Ascending aorta (tissue), 2 donors: ENCODE data around the gene ZDHHC18. TPM values are rescaled to one million over a fixed set of nuclear protein-coding genes. Genes with fewer than 3 reads are reported as not detected.
A peak's percentile ranks its signal among the peaks of the same experiment; 100 is the strongest.

Source experiments
- DNase-seq, 2 donors: peaks; one replicate each; pipeline ENCODE4 v3.0.0-alpha.2; 2019; ENCODE audit warnings: low spot score in 2 of 2
- H3K27ac ChIP-seq, 2 donors: fragments of 200-600 bp; sonication (generic); one replicate each; pipeline ENCODE4 v1.5.1; 2016 to 2017; ENCODE audit warnings: mild to moderate bottlenecking in 1 of 2
- H3K27me3 ChIP-seq: fragments of 200-600 bp; sonication (generic); one replicate; pipeline ENCODE4 v1.5.1; 2017
- H3K36me3 ChIP-seq, 2 donors: fragments of 200-600 bp; sonication (generic); one replicate each; pipeline ENCODE4 v1.5.1; 2016
- H3K4me1 ChIP-seq, 2 donors: fragments of 200-600 bp; sonication (generic); one replicate each; pipeline ENCODE4 v1.5.1; 2016 to 2017; ENCODE audit warnings: mild to moderate bottlenecking in 1 of 2
- H3K4me3 ChIP-seq, 2 donors: fragments of 200-600 bp; sonication (generic); one replicate each; pipeline ENCODE4 v1.5.1; 2016 to 2017; ENCODE audit warnings: mild to moderate bottlenecking in 1 of 2
- H3K9me3 ChIP-seq, 2 donors: fragments of 200-600 bp; sonication (generic); one replicate each; pipeline ENCODE4 v1.5.1; 2016
- intact Hi-C: fragments of 100-400 bp; cut with DNase I; formaldehyde crosslinking; loops from one replicate; pipeline ENCODE4 v1.15.1; 2023
- total RNA-seq: library from RNA; depleted of rRNA; stranded (reverse); fragments of >200 nt; gene quantifications from one replicate; pipeline ENCODE4 v1.1.0, GENCODE V29; 2016
- TF ChIP-seq, protein P1 (sequence below), 3 experiments: fragments of 200-600 bp in 2 of 3; fragments of 450-650 bp in 1 of 3; sonication (generic) in 2 of 3; IDR thresholded peaks; one replicate each; pipeline ENCODE4 v1.5.1; 2016 to 2019; ENCODE audit warnings: antibody characterized with exemption in 3 of 3, mild to moderate bottlenecking in 1 of 3, moderate library complexity in 1 of 3

The ZDHHC18 gene
- total RNA-seq, 1 donor from 2014 or later = 36.0 TPM

GRCh38 chr1:26858160-26858559, 31.7 kb downstream of the ZDHHC18 start:
- Histone ChIP-seq H3K9me3 (no peaks in the 10 kb centered on the region), H3K4me3 (no peak overlapping the region), H3K27ac (no peak overlapping the region), H3K27me3 (no peaks in the 10 kb centered on the region), H3K36me3 (peaks cover 16 to 46% of the 10 kb centered on the region in 2 donors), H3K4me1 (peaks cover 0 to 3% of the 10 kb centered on the region in 2 donors)
- intact Hi-C loops = no loop called here
- TF ChIP-seq, protein P1, sequence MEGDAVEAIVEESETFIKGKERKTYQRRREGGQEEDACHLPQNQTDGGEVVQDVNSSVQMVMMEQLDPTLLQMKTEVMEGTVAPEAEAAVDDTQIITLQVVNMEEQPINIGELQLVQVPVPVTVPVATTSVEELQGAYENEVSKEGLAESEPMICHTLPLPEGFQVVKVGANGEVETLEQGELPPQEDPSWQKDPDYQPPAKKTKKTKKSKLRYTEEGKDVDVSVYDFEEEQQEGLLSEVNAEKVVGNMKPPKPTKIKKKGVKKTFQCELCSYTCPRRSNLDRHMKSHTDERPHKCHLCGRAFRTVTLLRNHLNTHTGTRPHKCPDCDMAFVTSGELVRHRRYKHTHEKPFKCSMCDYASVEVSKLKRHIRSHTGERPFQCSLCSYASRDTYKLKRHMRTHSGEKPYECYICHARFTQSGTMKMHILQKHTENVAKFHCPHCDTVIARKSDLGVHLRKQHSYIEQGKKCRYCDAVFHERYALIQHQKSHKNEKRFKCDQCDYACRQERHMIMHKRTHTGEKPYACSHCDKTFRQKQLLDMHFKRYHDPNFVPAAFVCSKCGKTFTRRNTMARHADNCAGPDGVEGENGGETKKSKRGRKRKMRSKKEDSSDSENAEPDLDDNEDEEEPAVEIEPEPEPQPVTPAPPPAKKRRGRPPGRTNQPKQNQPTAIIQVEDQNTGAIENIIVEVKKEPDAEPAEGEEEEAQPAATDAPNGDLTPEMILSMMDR (IDR thresholded peaks at IDR 0.05) = no peak
- no peak for DNase-seq

DNA sequence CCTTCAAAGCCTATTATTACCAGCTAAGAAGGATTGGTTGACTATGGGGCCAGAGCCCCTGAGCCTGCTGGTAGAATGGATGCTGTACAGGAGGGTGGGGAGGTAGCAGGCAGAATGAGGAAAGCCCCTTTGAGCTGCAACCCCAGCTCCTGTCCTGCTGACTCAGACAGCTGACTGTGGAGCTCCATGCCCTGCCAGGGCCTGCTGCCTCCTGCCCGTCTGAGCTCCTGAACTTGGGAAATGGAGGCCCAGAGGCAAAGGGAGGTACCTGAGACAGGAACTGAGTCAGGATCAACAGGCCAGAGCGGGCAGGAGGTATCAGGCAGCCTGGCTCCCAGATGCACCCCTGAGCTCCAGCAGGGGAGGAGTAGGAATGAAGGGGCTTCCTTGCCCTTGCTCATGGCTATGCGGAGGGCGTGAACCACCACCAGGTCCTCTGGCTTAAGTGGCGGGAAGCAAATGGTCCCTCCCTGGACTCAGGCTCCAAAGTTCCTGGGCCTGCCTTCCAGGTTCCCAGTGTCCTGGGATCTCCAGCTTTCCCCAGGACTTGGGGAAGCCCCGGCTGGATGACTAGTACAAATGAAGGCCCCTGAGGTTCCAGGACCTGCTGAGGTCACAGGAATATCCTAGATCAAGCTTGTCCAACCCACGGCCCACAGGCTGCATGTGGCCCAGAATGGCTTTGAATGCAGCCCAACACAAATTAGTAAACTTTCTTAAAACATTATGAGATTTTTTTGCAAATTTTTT, 32.6 kb downstream of the ZDHHC18 start:
- no peak for DNase-seq
- H3K36me3 ChIP-seq = peaks cover 7 to 39% of the 10 kb centered on the region in 2 donors
- no peak overlapping the region for H3K27ac ChIP-seq
- peaks cover 0 to 4% of the 10 kb centered on the region in 2 donors for H3K4me1 ChIP-seq
- H3K9me3 ChIP-seq = no peaks in the 10 kb centered on the region
- no peak overlapping the region for H3K4me3 ChIP-seq
- intact Hi-C loops = no loop called here
- no peaks in the 10 kb centered on the region for H3K27me3 ChIP-seq
- TF ChIP-seq, protein P1 (IDR thresholded peaks at IDR 0.05) = no peak

- H3K9me3 ChIP-seq = no peaks in the 10 kb centered on the region
- H3K27ac ChIP-seq = no peak overlapping the region
- intact Hi-C loops = no loop called here
- peaks cover under 1 to 18% of the 10 kb centered on the region in 2 donors for H3K36me3 ChIP-seq
- H3K4me3 ChIP-seq = no peak overlapping the region
- no peak for DNase-seq
- H3K27me3 ChIP-seq = no peaks in the 10 kb centered on the region
- H3K4me1 ChIP-seq = peaks cover 0 to 13% of the 10 kb centered on the region in 2 donors
- TF ChIP-seq, protein P1 (IDR thresholded peaks at IDR 0.05) = no peak
Observed at GRCh38 chr1:26861286-26861701, 34.8 kb downstream of the ZDHHC18 start.

- Histone ChIP-seq H3K36me3 (peaks cover 0 to 13% of the 10 kb centered on the region in 2 donors), H3K4me1 (peaks cover 0 to 13% of the 10 kb centered on the region in 2 donors), H3K9me3 (no peaks in the 10 kb centered on the region), H3K4me3 (no peak overlapping the region), H3K27ac (no peak overlapping the region), H3K27me3 (no peaks in the 10 kb centered on the region)
- TF ChIP-seq, protein P1 (IDR thresholded peaks at IDR 0.05) = no peak
- no peak for DNase-seq
- intact Hi-C loops = no loop called here
Observed at GRCh38 chr1:26861889-26862378, 35.4 kb downstream of the ZDHHC18 start.

- Histone ChIP-seq H3K27ac (peak within 1 kb of the TSS; percentile 89 to 97), H3K27me3 (no peaks in the 10 kb centered on the region), H3K4me3 (peak within 1 kb of the TSS; percentile 57 to 71), H3K4me1 (peaks cover 0 to 13% of the 10 kb centered on the region in 2 donors), H3K36me3 (peaks cover 0 to 2% of the 10 kb centered on the region in 2 donors), H3K9me3 (no peaks in the 10 kb centered on the region)
- DNase-seq = no peak
- intact Hi-C loops = no loop called here
- TF ChIP-seq, protein P1 (IDR thresholded peaks at IDR 0.05) = no peak
Observed at GRCh38 chr1:26862781-26863684, 36.5 kb downstream of the ZDHHC18 start, which contains the start of gene SFN. SFN (plus strand) TSS chr1:26863149; CDS start chr1:26863213, 64 bp downstream.
